22Rv1 (cell line): ENCODE data around the gene GPLD1.

Source experiments
- CTCF ChIP-seq: fragments of 450-650 bp; IDR thresholded peaks from 2 replicates; pipeline ENCODE4 v1.5.1; 2017; ENCODE audit warnings: mild to moderate bottlenecking
- ZFX ChIP-seq: fragments of 450-650 bp; IDR thresholded peaks from 2 replicates; pipeline ENCODE4 v1.6.1; 2017; ENCODE audit warnings: antibody characterized with exemption, borderline replicate concordance

- TF ChIP-seq CTCF (no peak), ZFX (no peak)
These were observed 42.7 kb downstream of the GPLD1 start for GRCh38 chr6:24446670-24447069.
